AG08395 (cell line): ENCODE measurements around the gene POU2F1.
A peak's percentile ranks its signal among the peaks of the same experiment; 100 is the strongest.

Experiments
- DNase-seq: peaks from one replicate; pipeline ENCODE4 v3.0.0; 2012; ENCODE audit warnings: mixed read lengths, low spot score

Gene POU2F1

DNA sequence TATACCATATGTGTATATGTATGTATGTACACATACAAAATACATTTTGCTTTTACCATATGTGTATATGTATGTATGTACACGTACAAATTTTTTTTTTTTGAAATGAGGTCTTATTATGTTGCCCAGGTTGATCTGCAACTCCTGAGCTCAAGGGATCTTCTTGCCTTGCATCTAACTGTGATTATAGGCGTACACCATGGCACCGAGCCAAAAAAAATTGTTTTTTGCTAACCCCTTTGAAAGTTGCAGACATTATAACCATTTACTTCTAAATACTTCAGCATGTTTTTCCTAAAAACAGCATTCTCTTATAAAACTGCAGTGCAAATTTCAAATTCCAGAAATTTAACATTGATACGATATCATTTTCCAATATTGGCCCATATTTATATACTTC, 147.0 kb downstream of the POU2F1 start:
- no peak for DNase-seq

DNA sequence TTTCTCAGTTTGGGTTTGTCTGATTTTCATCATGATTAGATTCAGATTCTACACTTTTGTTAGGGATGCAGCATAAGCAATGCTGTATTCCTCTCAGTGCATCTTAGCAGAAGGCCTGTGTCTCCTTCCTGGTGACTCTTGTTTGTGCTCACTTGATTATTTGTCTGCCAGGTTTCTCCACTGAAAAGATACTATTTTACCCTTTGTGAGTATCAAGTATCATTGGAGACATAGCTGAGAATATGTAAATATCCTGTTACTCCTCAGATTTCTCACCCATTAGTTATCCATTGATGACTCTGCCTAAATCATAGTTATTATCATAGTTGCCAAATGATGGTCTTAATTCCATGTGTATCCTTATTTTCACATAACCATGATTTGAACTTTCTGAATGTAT, 148.5 kb downstream of the POU2F1 start:
- DNase-seq = no peak

DNA sequence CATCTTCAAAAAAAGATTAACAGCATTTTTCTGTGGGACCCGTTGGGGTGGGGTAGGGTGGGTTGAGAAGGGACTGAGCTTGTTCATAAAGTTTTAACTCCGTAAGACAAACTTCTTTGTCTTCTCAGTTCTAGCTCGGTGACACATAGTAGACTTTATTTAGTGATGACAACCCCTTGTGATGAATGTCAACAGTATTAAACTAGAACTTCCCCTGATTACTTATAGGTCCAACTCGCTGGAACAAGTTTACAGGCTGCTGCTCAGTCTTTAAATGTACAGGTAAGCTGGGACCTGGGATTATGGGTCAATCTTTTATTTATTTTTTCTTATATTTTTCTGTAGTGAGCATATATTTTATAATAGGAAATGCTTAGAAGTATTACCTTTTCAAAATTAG, 149.2 kb downstream of the POU2F1 start:
- no peak for DNase-seq

DNA sequence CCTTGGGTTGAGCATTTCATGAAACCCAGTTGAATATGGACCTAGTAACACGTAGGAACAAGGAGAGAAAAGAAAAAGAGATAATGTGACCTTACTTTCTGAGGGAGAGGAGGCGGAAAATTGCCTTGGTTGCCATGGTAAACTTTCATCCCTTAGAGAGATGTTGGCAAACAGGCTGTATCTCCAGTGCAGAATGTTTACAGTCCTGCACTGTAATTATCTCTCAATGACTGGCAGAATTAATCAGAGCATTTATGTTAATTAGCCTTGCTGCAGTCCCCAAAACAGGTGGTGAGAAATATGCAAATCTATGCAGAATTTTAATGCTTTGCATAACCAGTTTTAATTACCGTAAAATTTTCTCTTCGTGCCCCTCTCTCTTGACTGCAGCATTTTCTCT, 150.3 kb downstream of the POU2F1 start:
- DNase-seq = no peak

DNA sequence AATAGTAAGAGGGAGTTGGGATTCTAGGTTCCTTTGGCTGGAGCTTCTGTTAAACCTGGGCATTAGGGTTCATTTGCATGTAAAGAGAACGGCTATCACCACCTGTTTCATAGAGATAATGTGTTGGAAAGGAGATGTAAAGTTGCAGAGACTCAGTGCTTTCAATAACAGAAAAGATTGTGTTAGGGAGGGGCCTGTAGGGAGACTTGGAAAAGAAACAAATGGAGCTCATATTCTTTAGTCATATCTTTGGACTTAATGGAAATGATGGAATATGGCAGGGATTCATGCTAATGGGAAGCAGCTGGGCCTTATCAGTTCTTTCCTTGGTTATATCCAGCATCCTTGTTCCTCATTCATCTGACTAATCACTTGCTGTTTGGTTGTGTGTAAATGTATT, 152.7 kb downstream of the POU2F1 start:
- DNase-seq = peak; percentile 5

DNA sequence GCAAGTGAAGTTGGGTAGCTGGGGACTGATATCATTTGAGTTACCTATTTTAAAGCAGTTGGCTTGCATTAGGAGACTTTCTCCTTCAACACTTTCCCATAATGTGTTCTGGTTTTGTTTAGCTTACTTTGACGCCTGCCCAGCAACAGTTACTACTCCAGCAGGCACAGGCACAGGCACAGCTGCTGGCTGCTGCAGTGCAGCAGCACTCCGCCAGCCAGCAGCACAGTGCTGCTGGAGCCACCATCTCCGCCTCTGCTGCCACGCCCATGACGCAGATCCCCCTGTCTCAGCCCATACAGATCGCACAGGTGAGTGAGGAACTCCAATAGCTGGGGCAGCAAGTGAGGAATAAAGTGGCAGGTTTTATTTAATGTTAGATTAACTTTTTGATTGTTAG, 153.3 kb downstream of the POU2F1 start:
- DNase-seq = no peak

DNA sequence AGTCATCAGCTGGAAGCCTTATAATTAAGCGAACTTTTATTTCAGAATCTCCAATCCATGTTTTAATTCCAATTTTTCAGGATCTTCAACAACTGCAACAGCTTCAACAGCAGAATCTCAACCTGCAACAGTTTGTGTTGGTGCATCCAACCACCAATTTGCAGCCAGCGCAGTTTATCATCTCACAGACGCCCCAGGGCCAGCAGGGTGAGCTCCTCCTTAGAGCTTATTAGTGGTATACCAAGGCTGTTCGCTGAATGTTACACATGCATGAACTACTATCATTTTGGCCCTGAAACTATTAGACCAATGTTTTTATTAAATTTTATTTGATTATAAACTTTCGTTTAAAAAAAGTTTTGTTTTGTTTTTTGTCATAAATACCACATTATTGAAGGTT, 155.3 kb downstream of the POU2F1 start:
- DNase-seq = no peak

DNA sequence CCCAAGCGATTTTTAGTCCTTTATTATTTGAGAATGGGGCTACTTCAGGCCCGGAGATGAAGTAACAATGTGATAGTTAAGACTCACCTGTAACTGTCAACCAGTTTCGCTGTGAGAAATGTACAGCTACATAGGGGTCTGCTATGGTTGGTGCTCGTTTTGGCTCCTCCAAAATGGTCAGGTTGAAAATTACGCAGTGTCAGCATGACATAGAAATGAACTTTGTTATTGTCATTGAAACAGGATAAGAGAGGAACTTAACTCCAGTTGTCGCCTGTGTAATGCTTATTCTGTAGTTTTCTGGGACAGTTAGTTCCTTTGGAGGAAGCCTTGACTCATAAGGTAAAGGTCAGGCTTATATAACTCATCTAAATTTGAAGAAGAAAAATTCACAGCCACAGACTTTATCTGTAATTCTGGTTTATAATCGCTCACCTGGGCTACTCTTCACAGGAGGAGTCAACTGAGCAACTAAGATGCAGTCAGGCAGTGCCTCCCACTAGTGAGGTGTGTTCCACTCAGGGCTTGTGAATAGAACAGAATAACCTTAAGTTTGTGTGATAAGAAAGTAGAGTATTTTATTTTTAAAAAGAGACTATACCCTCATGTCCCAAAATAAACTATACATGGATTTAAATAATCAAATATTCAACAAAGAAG, 166.7 kb downstream of the POU2F1 start:
- no peak for DNase-seq

DNA sequence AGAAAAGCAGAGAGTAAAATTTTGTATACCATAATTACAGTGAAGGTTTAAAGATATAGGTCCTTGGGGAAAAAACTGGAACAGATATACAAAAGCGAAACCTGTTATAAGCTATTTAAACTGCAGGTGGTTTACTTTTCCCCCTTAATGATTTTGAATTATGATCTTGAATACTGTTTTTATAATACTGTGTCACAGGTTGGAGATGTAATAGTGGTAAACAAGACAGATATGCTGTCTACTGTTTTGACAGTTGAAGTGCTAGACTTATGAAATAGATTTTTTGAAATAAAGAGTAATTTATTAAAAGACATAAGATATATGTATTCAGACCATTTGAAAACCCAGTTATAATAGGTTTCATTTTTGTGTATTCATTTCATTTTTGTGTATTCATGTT, 168.3 kb downstream of the POU2F1 start:
- DNase-seq = no peak

DNA sequence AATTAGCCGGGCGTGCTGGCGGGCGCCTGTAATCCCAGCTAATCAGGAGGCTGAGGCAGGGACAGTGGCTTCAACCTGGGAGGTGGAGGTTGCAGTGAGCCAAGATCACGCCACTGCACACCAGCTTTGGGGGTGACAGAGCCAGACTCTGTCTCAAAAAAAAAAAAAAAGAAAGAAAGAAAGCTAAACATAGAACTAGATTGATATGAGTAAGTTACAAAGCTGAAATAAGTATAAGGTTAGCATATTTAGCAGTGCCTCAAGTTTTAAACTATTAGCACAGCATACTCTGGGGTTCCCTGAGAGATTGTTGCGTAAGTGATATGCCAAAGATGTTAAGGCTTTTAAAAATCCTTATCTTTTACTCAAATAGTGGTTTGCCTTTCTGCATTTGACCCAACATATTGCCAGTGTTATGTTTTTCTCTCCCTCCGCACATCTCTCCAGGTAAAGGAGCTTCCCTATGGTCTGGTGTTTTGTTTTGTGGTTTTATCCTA, 171.6 kb downstream of the POU2F1 start:
- DNase-seq = no peak

DNA sequence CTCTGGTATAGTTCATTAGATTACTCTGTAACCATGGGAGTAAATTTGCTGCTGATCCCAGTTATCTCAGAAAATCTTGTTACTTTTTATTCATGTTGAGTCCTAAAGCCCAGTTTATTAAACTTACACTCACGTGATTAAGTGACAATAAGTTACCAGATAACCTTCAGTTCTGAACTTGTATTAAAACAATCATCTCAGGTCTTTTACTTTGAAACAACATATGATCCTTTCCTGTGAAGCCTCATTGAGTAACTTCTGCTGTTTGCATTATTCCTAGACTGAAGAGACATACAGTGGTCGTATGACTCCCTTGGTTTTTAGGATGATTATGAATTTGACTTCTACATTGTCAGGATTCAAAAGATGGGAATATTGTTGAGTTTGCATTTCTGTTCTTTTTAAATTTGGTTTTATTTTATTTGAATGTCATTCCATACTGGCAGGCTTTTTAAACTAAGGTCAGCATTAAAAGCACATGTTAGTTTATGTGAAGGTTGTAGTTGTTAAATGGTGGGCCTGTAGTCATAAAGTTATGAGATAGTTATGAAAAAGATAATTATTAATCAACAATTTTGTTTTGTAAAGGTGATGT, 179.8 kb downstream of the POU2F1 start:
- DNase-seq = no peak

DNA sequence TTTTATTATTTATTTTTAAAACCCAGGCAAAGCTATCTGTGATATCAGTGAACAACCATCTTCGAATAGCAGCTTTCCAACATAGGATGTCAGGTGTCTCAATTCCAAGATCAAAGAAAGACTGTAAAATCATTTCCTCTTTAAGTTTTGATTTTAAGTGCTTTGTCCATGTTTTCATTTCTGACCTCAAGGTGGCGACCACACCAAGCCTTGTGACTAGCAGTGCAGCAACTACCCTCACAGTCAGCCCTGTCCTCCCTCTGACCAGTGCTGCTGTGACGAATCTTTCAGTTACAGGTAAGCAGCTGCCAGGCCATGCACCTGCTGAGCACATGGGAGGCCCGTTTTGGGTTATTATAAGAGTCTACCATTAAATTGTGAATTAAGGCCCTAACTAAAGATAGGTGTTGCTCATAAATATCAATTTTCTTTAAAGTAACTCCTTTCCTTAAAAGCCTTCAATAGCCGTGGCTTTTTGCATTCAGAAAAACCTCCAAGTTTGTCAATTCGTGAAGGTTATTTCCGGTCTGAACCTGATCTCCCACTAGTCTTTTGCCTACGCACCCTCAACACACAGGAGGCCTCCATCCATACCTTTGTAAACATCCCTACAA, 180.7 kb downstream of the POU2F1 start:
- DNase-seq = peak; percentile 51

DNA sequence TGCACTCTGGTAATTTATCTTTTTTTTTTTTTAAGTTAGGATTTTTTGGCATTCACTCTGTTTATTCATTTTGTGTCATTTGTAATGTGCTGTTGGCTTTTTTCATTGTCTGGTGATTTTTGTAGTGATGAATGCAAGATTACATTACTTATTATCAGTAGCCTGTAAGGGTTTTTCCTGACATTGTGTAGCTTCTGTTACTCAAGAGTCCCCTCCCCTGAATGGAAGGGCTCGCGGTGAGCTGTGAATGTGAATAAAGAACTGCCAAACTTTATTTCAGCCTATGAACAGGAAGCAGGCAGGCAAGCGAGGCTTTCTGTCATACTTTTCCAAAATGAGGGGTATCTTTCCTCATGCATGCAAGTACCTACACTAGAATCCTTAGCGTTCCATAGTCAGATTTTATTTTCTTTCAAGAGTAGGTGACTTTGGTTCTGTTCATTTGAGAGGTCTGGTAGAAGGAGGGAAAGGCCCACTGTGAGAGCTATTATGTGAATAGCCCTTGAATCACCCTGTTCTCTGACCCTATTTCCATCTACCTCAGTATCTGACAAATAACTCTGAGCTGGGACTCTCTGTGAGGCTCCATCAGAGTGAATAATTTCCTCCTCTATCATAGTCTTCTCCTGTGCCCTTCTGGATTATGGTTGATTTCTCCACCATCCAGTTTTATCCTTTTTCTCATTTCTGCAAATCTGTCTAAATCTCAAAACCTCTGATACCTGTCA, 183.6 kb downstream of the POU2F1 start:
- no peak for DNase-seq

DNA sequence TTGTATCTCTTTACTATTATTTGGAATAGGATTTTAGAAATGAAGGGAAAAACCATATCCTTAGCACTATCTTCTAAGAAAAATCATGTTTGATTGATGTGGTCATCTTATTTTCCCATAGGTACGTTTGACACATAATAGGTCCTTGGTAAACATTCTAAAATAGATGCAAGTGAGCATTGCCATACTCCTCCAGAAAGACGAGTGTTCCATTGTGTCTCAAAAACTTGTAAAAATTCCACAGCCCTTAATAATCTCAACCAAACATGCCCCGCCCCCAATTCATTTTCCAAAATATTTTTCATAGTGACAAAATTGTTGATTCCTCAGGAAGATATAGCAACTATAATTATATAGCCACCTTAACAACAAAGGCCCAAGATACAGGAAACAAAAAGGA, 184.2 kb downstream of the POU2F1 start:
- no peak for DNase-seq

DNA sequence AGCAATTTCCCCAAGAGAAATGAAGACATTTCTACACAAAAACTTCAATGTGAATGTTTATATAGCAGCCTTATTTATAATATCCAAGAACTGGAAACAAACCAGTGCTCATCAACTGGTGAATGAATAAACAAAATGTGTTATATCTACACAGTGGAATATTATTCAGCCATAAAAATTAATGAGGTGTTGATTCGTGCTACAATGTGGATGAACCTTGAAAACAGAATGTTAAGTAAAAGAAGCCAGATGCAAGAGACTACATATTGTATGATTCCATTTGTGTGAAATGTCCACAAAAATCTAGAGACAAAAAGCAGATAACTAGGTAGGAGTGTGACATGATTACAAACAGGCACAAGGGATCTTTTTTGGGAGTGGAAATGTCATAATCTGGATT, 187.7 kb downstream of the POU2F1 start:
- DNase-seq = no peak

DNA sequence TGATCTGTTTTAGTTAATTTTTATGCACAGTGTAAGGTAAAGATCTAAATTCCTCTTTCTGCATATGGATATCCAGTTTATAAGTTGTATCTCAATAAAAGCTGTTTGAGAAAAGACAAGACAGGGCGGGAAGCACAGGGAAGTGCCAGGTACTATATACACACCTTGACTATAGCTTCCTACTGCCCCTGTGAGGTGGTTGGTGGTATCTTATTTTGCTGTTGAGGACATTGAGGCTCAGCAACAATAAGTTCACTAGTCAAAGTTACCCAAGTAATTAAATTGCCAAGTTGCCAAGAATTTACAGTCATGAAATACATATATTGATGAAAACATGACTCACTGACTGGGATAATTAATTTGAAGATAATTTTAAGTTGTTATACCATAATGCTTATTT, 188.5 kb downstream of the POU2F1 start:
- no peak for DNase-seq

DNA sequence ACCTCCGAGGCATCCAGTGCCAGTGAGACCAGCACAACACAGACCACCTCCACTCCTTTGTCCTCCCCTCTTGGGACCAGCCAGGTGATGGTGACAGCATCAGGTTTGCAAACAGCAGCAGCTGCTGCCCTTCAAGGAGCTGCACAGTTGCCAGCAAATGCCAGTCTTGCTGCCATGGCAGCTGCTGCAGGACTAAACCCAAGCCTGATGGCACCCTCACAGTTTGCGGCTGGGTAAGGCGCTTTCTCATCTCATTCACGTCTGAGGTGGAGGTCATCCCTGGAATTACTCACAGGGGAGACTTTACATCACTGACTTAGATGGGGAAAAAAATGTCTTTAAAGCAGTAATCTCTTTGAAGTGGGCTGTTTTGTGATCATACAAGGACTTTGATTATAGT, 191.4 kb downstream of the POU2F1 start:
- no peak for DNase-seq

DNA sequence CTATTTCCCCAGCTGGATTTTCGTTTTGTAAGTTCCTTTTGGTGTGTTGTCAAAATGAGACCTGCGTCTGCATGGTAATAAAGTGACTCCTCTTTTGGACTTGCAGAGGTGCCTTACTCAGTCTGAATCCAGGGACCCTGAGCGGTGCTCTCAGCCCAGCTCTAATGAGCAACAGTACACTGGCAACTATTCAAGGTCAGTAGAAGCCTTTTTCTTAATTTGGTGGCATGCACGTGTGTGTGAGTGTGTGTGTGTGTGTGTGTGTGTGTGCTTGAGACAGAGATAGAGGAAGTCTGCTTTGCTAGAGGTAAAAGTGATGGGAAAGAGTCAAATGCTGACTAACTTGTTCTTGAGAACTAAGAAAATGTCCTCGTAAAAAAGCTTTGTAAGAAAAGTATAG, 192.2 kb downstream of the POU2F1 start:
- DNase-seq = no peak

DNA sequence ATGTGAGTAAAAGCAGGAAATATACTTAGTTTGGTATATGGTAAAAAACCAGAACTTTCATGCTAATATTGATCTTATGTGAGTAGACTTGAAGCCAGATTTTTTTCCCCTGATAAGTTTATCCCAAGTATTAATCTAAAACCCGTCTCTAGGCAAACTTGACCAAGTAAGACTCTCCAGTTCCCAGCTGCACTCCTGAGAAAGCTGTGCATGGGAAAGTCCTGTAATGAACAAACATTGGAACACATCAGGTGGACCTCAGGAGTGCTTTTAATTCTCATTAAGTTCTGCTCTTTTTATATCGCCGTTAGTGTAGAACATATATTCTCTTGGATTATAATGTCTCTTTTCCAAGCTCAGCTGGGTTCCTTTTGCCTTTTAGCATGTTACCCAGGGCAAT, 192.6 kb downstream of the POU2F1 start:
- no peak for DNase-seq

DNA sequence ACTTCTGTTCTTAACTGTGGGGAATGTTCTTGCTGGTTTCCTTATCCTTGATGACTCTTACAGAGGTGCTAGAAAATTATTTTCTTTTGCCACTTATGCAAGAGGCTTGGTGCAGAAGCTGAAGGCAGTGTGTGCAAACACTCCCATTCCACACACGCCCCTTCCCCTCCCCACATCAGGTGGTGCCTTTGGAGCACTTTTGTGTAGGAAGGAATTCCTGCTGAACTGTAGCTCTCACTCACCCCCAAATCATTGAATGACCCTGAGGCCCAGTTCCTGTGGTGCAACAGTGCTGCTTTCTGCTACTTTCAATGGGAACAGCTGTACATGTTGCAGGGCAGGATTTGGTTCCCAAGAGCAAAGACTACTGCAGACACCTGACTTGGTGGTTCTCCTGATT, 195.8 kb downstream of the POU2F1 start:
- no peak for DNase-seq

DNA sequence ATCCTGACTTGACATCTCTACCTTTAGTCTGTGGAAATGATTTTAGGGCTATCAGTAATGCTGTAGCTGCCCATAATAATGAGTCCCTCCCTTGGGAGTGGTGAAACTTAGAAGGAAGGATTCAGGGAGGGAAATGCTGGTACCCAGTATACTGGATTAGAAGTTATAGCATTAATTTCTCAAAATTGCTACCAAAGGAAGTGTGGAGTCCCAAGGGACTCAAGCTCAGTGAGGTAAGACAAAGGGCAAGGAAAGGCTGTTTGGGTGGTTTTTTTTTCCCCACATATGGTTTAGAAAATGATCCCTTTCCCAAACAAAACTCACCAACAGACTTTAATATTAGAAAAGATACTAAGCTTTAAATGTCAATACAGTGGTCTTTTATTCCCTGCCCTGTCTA, 197.7 kb downstream of the POU2F1 start:
- DNase-seq = no peak

DNA sequence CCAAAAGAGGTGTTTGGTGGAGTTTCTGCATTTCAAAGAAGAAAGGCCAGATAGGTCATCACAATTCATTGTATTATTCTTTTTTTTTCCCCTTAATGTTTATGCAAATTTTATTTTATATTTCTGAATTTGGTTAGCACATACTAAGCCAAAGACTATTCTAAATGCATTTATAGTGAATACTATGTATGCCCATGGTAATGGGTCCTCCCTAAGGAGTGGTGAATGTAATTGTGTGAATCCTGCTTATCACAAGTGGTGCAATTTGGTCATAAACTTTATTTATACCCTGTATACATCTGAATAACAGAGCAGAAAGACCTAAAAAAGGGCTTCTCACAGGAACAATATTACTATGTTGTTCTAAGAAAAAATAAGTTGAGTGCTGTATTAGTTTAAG, 198.6 kb downstream of the POU2F1 start:
- no peak for DNase-seq

DNA sequence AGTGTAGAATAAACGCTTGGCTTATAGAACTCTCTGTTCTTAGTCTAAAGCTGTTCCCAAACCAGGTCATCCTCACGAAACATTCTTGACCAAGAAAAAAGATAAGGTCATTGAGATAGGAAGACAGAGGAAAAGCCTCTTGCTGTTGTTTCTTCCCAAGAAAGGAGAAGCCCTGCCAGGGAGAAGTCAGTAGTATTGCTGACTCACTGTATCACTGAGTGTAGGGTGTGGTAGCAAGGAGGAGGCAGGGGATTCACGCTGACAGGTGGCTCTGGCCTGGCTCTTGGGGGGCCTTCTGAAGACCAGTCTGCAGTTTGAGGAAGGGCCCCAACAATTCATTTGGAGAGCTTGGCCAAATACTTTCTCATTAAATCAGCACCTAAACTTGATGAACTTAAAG, 199.8 kb downstream of the POU2F1 start:
- DNase-seq = no peak
